Bronchial epithelial cell (primary cell): ENCODE measurements around the gene IPO4. TPM values are rescaled to one million over a fixed set of nuclear protein-coding genes. Genes with fewer than 3 reads are reported as not detected.
"Not testable (repeated sequence)": the region's sequence is repeated elsewhere in the genome, so short reads cannot be mapped to it uniquely, and the experiment has no call there.

Source experiments
- DNase-seq: peaks from one replicate; pipeline ENCODE4 v3.0.0-alpha.2; 2010; ENCODE audit warnings: low read depth
- FAIRE-seq: peaks from 2 replicates; lab custom pipeline; 2011; peaks lifted over from hg19 to GRCh38; lab: Jason Lieb, UNC
- H3K27me3 ChIP-seq: 2 replicates; pipeline ENCODE4 v1.5.1; 2011; ENCODE audit warnings: low read length; ENCODE audit not compliant: control insufficient read depth, insufficient read depth
- H3K36me3 ChIP-seq: 2 replicates; pipeline ENCODE4 v1.5.1; 2011; ENCODE audit warnings: low read length; ENCODE audit not compliant: control insufficient read depth, insufficient read depth
- H3K4me3 ChIP-seq: 2 replicates; pipeline ENCODE4 v1.5.1; 2011; ENCODE audit warnings: mild to moderate bottlenecking, low read depth, low read length, control low read depth
- CTCF ChIP-seq: IDR thresholded peaks from 2 replicates; pipeline ENCODE4 v1.5.1; 2011; ENCODE audit warnings: mild to moderate bottlenecking, moderate library complexity, low read length, control low read depth, inconsistent platforms; ENCODE audit not compliant: insufficient read depth, severe bottlenecking
- total RNA-seq: library from RNA; depleted of rRNA; stranded (reverse); fragments of >200 nt; gene quantifications from 2 replicates; pipeline ENCODE4 v1.2.1, GENCODE V29; 2014

Gene IPO4
- total RNA-seq, 1 donor from 2014 or later: 41.9 TPM

GRCh38 chr14:24207625-24208024 lies 19.0 kb upstream of the IPO4 start:
- no peak for TF ChIP-seq CTCF
- Histone ChIP-seq H3K4me3 (no peak overlapping the region), H3K27me3 (no peaks in the 10 kb centered on the region), H3K36me3 (peaks cover 17% of the 10 kb centered on the region)
- FAIRE-seq (no peak), DNase-seq (no peak)

GRCh38 chr14:24207104-24207551 lies 18.5 kb upstream of the IPO4 start:
- H3K27me3 ChIP-seq: no peaks in the 10 kb centered on the region
- H3K36me3 ChIP-seq: peaks cover 17% of the 10 kb centered on the region
- no peak for TF ChIP-seq CTCF
- FAIRE-seq (no peak), DNase-seq (no peak)
- H3K4me3 ChIP-seq: no peak overlapping the region

- no peak for FAIRE-seq
- H3K27me3 ChIP-seq: no peaks in the 10 kb centered on the region
- no peak for DNase-seq
- TF ChIP-seq CTCF: no peak
- H3K36me3 ChIP-seq: peaks cover 19% of the 10 kb centered on the region
- no peak overlapping the region for H3K4me3 ChIP-seq
Observed at GRCh38 chr14:24206260-24207103, 17.9 kb upstream of the IPO4 start.

- no peak for TF ChIP-seq CTCF
- Histone ChIP-seq H3K36me3 (peaks cover 6% of the 10 kb centered on the region), H3K27me3 (no peaks in the 10 kb centered on the region), H3K4me3 (no peak overlapping the region)
- FAIRE-seq (no peak), DNase-seq (no peak)
Observed at GRCh38 chr14:24204163-24205146, 15.8 kb upstream of the IPO4 start.

- FAIRE-seq, H3K36me3 ChIP-seq, DNase-seq: not testable (repeated sequence)
Observed at GRCh38 chr14:24203249-24203886, 14.8 kb upstream of the IPO4 start.

GRCh38 chr14:24202538-24202937 lies 13.9 kb upstream of the IPO4 start:
- not testable (repeated sequence) for H3K4me3 ChIP-seq, FAIRE-seq, H3K27me3 ChIP-seq, H3K36me3 ChIP-seq, DNase-seq

More at GRCh38 chr14:24203249-24203886, 14.8 kb upstream of the IPO4 start:
- not testable (repeated sequence) for H3K27me3 ChIP-seq, H3K4me3 ChIP-seq
